ENCODE measurements around the gene CPEB4.

DNA sequence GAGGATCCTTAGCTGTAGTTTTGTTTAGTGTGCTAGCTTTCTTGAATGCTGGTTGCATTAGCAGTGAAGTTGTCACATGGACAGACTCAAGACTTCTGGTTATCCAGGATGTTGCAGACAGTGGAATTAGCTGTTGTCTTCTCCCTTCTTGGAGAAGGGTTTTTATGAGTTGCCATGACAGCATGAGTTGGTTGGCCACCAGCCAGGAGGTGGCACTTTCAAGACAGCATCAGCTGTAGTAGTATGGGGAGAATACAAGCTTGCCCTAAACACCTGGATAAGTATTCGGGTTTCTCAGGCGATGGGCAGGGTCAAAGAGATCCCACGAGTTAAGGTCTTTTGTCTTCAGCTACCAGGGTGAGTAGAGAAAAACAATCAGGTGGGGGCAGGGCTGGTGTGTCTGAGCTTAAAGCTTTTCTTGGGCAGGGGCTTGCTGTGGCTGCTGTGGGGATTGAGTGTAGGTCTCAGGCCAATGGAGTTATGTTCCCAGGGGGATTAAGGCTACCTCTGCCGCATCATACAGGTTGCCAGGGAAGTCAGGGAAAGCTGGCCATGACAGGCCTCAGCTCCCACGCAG lies 93.1 kb downstream of the CPEB4 start:
- TF ChIP-seq POLR2A (IDR thresholded peaks at IDR 0.05), result no peak
- TF ChIP-seq, protein P1, sequence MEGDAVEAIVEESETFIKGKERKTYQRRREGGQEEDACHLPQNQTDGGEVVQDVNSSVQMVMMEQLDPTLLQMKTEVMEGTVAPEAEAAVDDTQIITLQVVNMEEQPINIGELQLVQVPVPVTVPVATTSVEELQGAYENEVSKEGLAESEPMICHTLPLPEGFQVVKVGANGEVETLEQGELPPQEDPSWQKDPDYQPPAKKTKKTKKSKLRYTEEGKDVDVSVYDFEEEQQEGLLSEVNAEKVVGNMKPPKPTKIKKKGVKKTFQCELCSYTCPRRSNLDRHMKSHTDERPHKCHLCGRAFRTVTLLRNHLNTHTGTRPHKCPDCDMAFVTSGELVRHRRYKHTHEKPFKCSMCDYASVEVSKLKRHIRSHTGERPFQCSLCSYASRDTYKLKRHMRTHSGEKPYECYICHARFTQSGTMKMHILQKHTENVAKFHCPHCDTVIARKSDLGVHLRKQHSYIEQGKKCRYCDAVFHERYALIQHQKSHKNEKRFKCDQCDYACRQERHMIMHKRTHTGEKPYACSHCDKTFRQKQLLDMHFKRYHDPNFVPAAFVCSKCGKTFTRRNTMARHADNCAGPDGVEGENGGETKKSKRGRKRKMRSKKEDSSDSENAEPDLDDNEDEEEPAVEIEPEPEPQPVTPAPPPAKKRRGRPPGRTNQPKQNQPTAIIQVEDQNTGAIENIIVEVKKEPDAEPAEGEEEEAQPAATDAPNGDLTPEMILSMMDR (IDR thresholded peaks at IDR 0.05), result no peak
